Keratinocyte (primary cell): Measurements from ENCODE around the gene RPS23.

Experiments used
- CTCF ChIP-seq, 3 experiments: IDR thresholded peaks in 1 of 3; conservative IDR thresholded peaks in 1 of 3; optimal IDR thresholded peaks in 1 of 3; 2 replicates in 2 of 3; 3 replicates in 1 of 3; pipeline versions ENCODE3 to v1.5.1; 2011; ENCODE audit warnings: low read length in 3 of 3, mild to moderate bottlenecking in 3 of 3, moderate library complexity in 2 of 3, control low read depth in 1 of 3, inconsistent platforms in 1 of 3; ENCODE audit not compliant: insufficient read depth in 2 of 3; ENCODE audit errors: extremely low read depth in 1 of 3
- EZH2 ChIP-seq: IDR thresholded peaks from one replicate; pipeline ENCODE4 v1.6.1; 2012; ENCODE audit warnings: inconsistent platforms, mild to moderate bottlenecking, low read length, moderate library complexity

GRCh38 chr5:82234885-82235284 is 43.3 kb downstream of the RPS23 start:
- TF ChIP-seq CTCF (optimal IDR thresholded peaks at IDR 0.05 in 1 of 3, IDR thresholded peaks at IDR 0.05 in 1 of 3, conservative IDR thresholded peaks at IDR 0.05 in 1 of 3; ENCODE audit: extremely low read depth in 1 of 3, insufficient read depth in 2 of 3, low read length in 3 of 3) (no peak), EZH2 (no peak)
